K562 (cell line): ENCODE data around the gene GGA2. TPM values are rescaled to one million over a fixed set of nuclear protein-coding genes. Genes with fewer than 3 reads are reported as not detected.

Experiments used
- CREM ChIP-seq: IDR thresholded peaks from 2 replicates; pipeline ENCODE4 v1.6.1; 2014; ENCODE audit warnings: antibody characterized with exemption, low read depth
- MGA ChIP-seq: fragments of 450-650 bp; IDR thresholded peaks from 2 replicates; pipeline ENCODE4 v1.6.1; 2016; ENCODE audit warnings: mild to moderate bottlenecking, moderate library complexity
- MYNN ChIP-seq, 2 experiments: sonication (generic); formaldehyde crosslinking in 1 of 2; IDR thresholded peaks; 2 replicates each; pipeline versions ENCODE4 v1.5.0 to v1.6.1; 2016 to 2020; ENCODE audit warnings: antibody characterized with exemption in 1 of 2, missing genetic modification reagents in 1 of 2
- SMAD2 ChIP-seq: fragments of 150-350 bp; IDR thresholded peaks from 2 replicates; pipeline ENCODE4 v1.6.1; 2014; ENCODE audit warnings: low read depth, mild to moderate bottlenecking, low read length
- SP1 ChIP-seq: sonication (generic); formaldehyde crosslinking; IDR thresholded peaks from 2 replicates; pipeline ENCODE4 v1.8.1; 2022; ENCODE audit warnings: mild to moderate bottlenecking, missing genetic modification reagents
- polyA plus RNA-seq, 8 experiments: library from polyadenylated mRNA; depleted of rRNA in 4 of 8; stranded (reverse) in 5 of 8; unstranded in 3 of 8; fragments of >200 nt; fragmentation: Nextera tagmentation in 2 of 8; fragmentation: Illumina TruSeq in 1 of 8; extraction: Ambion mirVana in 2 of 8; extraction: Trizol in 1 of 8; gene quantifications; 2 replicates each; pipeline versions ENCODE4 v1.2.1 to v1.2.3, GENCODE V29; 2011 to 2014; ENCODE audit warnings: inconsistent platforms in 1 of 8, missing spikeins in 1 of 8
- total RNA-seq, 7 experiments: library from RNA; depleted of rRNA in 6 of 7; stranded (reverse); fragments of >200 nt in 6 of 7; fragmentation: Illumina TruSeq in 2 of 7; extraction: Trizol in 2 of 7; gene quantifications; 2 replicates each; pipeline versions ENCODE4 v1.2.1 to v1.2.3, GENCODE V29; 2011 to 2021; ENCODE audit warnings: low replicate concordance in 1 of 7
- TF ChIP-seq, protein P1 (sequence below): fragments of 250-450 bp; sonication (Bioruptor Pico); IDR thresholded peaks from 2 replicates; pipeline ENCODE4 v1.4.0; 2020; ENCODE audit warnings: mild to moderate bottlenecking, moderate library complexity
- TF ChIP-seq, protein P2 (sequence below): fragments of 250-450 bp; sonication (Bioruptor Pico); IDR thresholded peaks from 2 replicates; pipeline ENCODE4 v1.8.0; 2022; ENCODE audit warnings: moderate library complexity, mild to moderate bottlenecking, inconsistent platforms
- TF ChIP-seq, protein P3 (sequence below): IDR thresholded peaks from 2 replicates; pipeline ENCODE4 v1.6.1; 2011; ENCODE audit warnings: borderline replicate concordance, low read depth, mild to moderate bottlenecking, moderate library complexity, low read length; ENCODE audit not compliant: insufficient read depth, poor library complexity, severe bottlenecking

Gene GGA2
- total and polyA plus RNA-seq, 9 of the 15 experiments (the other 6 are each of a cell fraction or from before 2014, with no cell fraction given): 11.9 to 133 (median 66.3) TPM

DNA sequence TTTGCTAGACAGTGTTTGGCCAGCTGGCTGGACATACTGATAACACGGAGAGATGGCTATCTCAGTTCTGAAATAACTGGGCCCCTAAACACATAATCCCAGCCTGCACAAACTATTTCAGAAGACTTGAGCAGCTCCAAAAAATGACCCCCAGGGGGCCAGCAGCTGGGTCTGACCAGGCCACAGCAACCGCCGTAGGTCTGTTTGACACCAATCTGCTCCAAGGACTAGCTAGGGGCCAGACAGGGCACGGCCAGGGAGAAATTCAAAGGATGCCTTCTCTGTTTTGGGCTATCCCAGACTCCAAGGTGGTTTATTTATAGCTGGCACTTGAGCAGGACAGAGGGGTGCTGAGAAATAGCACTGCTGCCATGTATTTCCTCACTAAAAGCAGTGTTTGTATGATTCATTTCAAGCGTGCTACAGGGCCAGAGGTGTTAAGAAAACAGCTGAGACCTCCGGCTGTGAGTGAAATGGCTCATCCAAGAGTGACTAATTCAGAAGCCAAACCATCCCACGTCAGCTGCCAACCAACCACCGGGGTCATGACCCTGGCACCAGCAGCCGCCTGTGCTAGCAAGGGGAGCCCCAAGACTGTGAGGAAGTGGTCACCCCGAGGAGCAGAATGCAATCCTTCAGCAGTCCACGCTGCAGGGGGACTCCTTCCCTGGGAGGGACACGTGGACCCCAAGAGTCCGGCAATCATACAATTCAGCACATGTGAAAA is 5.7 kb downstream of the GGA2 start (continued):
- TF ChIP-seq MGA: no peak
- TF ChIP-seq, protein P1, sequence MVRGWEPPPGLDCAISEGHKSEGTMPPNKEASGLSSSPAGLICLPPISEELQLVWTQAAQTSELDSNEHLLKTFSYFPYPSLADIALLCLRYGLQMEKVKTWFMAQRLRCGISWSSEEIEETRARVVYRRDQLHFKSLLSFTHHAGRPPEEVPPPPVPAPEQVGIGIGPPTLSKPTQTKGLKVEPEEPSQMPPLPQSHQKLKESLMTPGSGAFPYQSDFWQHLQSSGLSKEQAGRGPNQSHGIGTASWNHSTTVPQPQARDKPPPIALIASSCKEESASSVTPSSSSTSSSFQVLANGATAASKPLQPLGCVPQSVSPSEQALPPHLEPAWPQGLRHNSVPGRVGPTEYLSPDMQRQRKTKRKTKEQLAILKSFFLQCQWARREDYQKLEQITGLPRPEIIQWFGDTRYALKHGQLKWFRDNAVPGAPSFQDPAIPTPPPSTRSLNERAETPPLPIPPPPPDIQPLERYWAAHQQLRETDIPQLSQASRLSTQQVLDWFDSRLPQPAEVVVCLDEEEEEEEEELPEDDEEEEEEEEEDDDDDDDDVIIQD (CRISPR knock-in tag): no peak
- no peak for TF ChIP-seq SMAD2
- TF ChIP-seq, protein P2, sequence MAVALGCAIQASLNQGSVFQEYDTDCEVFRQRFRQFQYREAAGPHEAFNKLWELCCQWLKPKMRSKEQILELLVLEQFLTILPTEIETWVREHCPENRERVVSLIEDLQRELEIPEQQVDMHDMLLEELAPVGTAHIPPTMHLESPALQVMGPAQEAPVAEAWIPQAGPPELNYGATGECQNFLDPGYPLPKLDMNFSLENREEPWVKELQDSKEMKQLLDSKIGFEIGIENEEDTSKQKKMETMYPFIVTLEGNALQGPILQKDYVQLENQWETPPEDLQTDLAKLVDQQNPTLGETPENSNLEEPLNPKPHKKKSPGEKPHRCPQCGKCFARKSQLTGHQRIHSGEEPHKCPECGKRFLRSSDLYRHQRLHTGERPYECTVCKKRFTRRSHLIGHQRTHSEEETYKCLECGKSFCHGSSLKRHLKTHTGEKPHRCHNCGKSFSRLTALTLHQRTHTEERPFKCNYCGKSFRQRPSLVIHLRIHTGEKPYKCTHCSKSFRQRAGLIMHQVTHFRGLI (CRISPR knock-in tag): no peak
- TF ChIP-seq CREM: peak; percentile 34; the same call in 1 of the 2 replicates
- TF ChIP-seq, protein P3, sequence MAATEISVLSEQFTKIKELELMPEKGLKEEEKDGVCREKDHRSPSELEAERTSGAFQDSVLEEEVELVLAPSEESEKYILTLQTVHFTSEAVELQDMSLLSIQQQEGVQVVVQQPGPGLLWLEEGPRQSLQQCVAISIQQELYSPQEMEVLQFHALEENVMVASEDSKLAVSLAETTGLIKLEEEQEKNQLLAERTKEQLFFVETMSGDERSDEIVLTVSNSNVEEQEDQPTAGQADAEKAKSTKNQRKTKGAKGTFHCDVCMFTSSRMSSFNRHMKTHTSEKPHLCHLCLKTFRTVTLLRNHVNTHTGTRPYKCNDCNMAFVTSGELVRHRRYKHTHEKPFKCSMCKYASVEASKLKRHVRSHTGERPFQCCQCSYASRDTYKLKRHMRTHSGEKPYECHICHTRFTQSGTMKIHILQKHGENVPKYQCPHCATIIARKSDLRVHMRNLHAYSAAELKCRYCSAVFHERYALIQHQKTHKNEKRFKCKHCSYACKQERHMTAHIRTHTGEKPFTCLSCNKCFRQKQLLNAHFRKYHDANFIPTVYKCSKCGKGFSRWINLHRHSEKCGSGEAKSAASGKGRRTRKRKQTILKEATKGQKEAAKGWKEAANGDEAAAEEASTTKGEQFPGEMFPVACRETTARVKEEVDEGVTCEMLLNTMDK: peak; percentile 1
- TF ChIP-seq MYNN (IDR thresholded peaks at IDR 0.05): peak; percentile 66; the same call in 1 of the 2 replicates
- no peak for TF ChIP-seq MYNN (CRISPR knock-in tag; IDR thresholded peaks at IDR 0.05)
- TF ChIP-seq SP1: 0 out of 2 replicates have a peak, but pooled peaks have one; percentile 28
